Dedifferentiated amniotic fluid mesenchymal stem cell (primary cell): ENCODE measurements around the gene PRDM15.

Experiments used
- DNase-seq: peaks from one replicate; pipeline ENCODE4 v3.0.0-alpha.2; 2016; ENCODE audit errors: extremely low spot score

The PRDM15 gene

DNA sequence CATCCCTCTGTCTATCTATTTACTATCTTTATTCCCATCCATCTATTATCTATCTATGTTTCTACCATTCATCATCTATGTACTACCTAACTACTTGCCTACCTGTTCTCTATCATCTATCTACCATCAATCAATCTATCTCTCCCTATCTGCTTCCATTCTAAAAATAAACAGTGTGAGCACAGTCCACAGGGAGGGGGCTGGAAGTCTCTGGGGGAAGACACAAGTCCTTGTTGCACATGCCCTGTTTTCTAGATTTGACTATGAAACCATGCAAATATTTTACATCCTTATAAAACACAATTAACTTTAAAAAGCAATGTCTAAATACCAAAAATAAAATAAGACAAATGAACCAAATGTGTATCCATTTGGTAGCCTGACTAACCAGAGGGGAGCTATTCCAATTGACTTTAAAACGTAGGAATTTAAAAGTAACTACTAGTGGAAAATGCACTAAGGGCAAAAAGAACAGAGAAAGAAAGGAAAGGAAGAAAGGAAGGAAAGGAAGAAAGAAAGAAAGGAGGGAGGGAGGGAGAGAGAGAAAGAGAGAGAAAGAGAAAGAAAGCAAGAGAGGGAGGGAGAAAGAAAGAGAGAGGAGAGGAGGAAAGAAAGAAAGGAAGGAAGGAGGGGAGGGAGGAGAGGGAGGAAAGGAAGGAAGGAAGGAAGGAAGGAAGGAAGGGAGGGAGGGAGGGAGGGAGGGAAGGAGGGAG is 98.7 kb downstream of the PRDM15 start:
- DNase-seq = no peak

- no peak for DNase-seq
Measured at GRCh38 chr21:41779659-41780058, 99.5 kb downstream of the PRDM15 start.

- no peak for DNase-seq
Measured at GRCh38 chr21:41778930-41779600, 100.1 kb downstream of the PRDM15 start.

GRCh38 chr21:41777951-41778815 is 101.0 kb downstream of the PRDM15 start:
- DNase-seq = peak; percentile 92

GRCh38 chr21:41776778-41777177 is 102.4 kb downstream of the PRDM15 start:
- no peak for DNase-seq

GRCh38 chr21:41775149-41775472 is 104.0 kb downstream of the PRDM15 start:
- DNase-seq = no peak

- no peak for DNase-seq
Measured at GRCh38 chr21:41774467-41775148, 104.5 kb downstream of the PRDM15 start.

GRCh38 chr21:41772351-41773080 is 106.6 kb downstream of the PRDM15 start:
- no peak for DNase-seq

DNA sequence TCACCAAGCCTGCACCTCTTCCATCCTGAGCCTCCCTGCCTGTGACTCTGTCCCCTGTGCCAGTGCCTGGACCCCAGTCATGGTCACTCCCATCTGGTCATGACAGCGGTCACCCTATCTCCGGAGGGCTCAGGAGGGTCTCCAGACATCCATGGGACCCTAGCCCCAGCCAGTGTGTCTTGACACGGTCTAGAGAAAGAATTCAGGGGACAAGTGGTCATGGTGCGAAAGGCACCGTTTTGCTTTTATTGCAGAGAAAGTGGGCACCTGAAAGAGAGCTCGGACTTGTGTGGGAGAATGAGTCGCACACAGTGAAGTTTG is 107.6 kb downstream of the PRDM15 start:
- DNase-seq = no peak

DNA sequence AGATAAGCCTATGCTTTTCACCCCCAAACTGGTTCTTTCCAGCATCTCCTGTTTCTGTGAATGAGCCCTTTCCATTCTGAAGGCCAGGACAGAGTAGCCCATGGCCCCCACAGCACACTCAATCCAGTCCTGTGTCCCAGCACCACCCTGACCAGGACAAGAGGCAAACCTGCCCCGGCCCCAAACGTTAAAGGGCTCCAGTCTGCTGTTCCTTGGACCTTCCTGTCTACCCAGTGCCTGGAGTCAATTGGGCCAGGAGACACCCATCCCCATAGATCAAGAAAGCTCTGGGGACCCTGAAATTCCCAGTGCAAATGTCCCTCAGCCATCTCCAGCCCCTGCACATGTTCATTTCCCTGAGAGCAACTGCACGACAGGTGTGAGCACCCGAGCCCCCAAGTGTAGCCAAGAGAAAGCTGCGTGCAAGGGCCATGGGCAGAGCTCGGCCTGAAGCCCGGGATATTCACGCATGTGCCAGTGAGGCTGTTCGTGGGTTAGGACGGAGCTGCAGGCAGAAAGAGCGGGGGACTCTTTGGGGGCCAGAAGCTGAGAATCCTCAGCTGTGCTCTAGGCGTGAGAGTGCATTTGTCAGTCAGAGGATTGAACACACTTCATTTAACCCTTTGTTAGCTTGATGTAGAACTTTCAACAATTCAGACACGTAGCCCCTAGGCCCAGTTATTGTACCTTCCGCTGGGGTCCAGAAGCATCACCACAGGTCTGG is 108.1 kb downstream of the PRDM15 start:
- DNase-seq = no peak

- no peak for DNase-seq
Measured at GRCh38 chr21:41769933-41770332, 109.2 kb downstream of the PRDM15 start.

DNA sequence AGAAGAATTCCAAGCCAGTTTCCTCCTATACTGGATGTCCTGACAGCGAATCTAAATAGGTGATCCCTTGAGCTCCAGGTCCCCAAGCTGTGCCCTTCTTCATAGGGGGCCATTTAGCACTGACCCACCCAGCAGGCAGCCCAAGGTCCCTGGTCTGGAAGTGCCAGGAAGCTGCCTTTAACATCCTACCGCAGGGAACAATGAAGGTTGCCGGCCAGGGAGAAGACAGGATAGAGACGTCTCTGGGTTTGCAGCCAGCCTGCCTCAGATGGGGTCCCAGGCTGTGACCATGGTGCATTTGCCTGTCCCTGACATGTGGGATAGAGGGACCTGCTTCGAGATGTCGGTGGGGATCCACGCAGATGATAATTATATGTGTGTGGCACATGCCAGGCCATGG is 109.6 kb downstream of the PRDM15 start:
- DNase-seq = no peak

DNA sequence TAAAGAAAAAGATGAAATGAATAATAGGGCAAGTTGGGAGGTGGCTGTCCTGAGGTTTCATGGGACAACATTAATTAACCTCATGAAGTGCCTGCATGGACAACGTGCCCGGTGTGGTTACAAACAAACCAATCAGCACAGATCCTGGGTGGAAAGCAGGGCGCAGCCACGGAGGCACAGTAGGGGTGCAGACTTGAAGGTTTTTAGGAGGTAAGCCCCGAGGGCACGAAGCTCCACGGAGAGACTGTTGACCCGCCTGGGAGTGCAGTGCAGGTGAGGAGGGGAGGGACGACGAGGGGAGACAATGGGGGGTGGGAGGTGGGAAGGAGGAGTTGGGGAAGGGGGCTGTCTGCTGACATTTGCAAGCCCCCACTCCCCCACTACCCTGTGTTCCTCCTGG is 110.0 kb downstream of the PRDM15 start:
- DNase-seq = no peak

DNA sequence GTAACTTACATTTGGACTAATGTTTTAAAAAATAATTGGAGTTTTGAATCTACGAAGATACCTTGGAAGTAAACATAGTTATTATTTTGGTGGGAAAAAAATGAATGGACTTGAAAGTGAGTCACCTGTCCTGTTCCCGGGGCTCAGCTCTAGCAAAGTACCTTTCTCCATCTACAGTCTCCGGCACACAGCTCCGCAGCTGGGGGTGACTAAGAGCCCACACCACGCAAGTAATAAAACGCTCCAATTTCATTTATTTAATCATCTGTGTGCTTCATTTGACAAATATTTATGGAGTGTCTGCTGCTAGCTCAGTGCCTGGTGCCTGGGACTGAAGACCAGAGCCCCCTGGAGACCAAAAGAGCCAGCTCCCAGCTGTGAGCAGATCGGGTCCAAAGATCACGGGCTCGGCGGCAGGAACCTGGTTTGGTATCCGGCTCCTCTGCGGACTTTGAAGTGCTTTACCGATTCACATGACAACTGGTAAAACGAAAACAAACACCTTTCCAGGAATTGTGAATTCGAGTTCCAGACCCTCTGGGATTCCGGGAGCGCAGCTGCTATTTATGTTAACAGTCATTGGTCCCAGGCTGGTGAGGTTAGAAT is 110.6 kb downstream of the PRDM15 start:
- peak; percentile 43 for DNase-seq

DNA sequence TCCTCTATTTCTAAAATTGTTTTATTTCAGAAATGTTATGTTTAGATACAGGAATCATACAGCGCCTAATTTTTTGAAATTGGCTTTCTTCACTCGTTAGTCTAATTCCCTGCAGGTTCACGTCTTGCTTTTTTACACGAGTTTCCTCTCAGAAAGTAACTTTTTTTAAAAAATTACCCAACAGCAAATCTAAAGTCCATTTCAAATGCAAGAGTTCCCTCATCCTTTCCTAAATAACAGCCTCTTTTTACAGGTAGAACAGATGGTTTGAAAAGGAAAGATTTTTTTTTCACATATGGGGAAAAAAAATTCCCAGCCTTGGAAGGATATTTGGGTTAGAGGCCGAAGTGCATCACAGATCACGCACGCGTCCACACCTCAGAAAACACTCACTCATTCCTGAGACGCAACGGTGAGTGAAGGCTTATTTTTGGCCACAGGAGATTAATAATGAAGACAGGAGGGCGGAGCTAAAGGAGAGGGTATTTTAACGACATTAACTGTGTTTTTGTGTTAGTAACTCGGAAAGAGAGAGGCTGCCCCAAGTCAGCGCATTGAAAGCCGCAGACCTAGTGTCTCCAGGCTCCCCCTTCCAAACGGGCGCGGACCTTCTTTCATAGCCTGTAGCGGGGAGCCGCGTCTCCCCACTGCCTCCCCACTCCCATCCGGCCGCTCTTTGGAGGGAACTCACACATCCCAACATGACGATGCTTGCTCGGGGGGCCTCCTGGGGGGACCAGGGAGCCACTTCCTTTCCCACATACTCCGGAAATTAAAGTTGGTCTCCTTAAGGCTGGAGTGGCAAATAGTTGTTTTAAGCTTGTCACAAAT is 111.3 kb downstream of the PRDM15 start:
- no peak for DNase-seq

DNA sequence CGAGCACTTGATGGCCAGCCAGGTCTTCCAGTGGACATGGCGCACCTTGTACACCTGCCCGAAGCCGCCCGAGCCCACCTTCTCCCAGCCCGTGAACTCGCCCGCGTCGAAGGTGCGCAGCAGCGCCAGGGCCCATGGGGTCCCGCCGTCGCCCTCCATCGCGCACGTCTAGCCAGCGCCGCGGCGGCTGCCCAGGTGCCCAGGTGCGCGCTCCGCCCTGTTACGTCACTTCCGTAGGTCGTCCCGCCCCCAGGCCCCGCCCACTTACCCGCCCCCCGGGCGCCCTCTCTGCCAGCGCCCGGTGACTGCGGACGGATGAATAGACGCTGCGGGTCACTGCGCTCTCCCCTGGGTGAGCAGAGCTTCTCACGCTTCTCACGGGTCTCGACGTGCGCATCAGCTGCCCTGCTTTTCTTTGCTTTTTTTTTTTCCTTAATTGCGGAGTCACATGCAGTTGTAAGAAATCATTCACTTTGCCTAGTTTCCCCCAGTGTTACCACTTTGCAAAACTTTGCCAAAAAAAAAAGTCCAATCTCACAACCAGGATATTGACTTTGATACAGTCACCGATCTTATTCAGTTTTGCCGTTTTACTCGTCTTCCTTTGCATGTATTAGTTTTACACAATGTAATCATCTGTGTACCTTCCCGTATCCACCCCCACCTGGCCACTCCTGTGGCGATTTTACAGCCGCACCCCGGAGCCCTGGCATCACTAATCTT is 112.1 kb downstream of the PRDM15 start, which contains the start of gene RIPK4:
Gene RIPK4 (minus strand): TSS at position 170 of the 723 bp plus-strand sequence. CDS start 11 bp downstream, at position 159.
- no peak for DNase-seq

- DNase-seq = no peak
Measured at GRCh38 chr21:41765973-41766882, 112.9 kb downstream of the PRDM15 start.

DNA sequence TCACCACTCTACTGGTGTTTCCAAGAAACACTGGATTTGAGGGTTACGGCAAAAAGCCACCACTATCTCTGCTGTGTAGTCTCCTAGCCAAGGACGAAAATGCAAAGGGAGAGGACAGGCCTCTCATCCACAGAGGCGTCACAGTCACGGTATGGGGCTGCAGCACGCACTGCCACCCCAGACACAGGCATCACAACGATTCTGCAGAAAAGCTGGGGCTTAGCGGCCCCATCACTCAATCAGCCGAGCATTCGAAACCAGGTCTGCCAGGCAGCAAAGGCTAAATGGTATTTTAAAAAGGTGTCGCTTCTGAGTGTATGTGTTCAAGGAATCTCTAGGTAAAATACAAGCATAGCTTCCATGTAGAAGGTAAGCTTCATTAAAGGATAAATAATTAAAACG is 113.7 kb downstream of the PRDM15 start:
- DNase-seq = no peak
